HL-60/S4 treated with phorbol 12-myristate 13-acetate at 8.2 ng/mL for 4 days and 3 days (cell line): ENCODE results near the gene SELENOF.

Experiments
- in situ Hi-C: fragments of 300-500 bp; cut with MboI; formaldehyde crosslinking; loops from 2 replicates; pipeline ENCODE4 v1.15.0; 2022; ENCODE audit warnings: low sequenced_read_pairs

The SELENOF gene

DNA sequence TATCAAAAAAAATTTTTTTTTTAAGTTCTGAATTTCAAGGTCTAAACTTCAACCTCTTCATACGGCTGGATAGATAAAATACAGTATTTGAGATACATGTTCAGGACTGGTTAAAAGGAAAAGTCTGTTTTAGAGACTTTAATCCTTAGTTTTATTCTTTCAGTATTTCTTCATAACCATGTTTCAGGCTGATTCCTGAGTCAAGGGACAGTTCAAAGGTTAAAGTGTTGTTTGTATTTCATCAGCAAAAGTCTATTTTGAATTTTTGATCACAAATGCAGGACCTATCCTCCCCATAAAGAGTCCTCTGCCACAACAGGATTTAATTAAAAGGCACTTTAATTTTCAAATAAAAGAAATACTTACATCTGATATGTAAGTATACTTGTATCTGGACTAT lies 53.5 kb downstream of the SELENOF start:
- in situ Hi-C loops = no loop called here

GRCh38 chr1:86860020-86860419 lies 53.9 kb downstream of the SELENOF start:
- in situ Hi-C loops = no loop called here

DNA sequence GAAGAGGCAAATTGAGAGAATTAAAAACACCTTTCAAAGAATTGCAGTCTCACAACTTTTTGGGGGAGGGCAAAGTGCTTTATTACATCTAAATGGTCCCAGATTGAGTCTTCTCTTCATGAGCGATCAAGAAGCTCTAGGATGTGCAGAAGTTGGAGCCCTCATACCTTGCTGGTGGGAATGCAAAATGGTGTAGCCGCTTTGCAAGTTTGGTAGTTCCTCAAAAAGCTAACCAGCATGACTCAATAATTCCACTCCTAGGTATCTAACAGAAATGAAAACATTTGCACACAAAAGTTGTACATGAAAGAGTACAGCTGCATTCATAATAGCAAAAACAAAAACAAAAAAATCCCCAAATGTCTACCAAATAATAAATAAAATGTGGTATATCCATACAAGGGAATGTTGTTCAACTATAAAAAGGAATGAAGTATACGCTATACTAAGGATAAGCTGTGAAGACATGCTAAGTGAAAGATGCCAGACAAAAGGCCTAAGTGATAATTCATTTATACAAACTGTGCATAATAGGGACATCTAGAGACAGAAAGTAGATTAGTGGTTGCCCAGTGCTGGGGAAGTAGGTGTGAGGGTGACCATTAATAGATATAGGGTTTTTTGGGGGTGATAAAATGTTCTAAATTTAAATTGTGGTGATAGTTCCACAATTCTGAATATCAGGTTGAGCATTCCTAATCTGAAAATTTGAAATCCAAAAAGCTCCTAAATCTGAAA lies 55.2 kb downstream of the SELENOF start:
- in situ Hi-C loops = no loop called here

GRCh38 chr1:86856196-86856595 lies 57.7 kb downstream of the SELENOF start:
- in situ Hi-C loops = no loop called here

DNA sequence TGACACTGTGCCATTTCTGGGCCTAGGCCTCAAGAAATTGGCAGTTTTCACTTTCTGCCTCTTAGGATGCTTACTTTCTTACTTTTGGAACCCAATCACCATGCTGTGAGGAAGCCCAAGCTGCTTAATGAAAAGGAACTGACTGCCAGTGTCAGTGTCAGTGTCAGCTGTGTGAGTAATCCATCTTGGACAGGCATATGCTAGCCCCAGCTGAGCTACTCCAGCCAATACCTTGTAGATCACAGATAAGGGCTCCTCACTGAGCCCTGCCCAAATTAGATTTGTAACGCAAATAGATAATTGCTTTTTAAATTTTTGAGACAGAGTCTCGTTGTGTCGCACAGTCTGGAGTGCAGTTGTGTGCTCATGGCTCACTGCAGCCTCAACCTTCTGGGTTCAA lies 59.6 kb downstream of the SELENOF start:
- in situ Hi-C loops = no loop called here

GRCh38 chr1:86852782-86853408 lies 61.0 kb downstream of the SELENOF start:
- in situ Hi-C loops = no loop called here

DNA sequence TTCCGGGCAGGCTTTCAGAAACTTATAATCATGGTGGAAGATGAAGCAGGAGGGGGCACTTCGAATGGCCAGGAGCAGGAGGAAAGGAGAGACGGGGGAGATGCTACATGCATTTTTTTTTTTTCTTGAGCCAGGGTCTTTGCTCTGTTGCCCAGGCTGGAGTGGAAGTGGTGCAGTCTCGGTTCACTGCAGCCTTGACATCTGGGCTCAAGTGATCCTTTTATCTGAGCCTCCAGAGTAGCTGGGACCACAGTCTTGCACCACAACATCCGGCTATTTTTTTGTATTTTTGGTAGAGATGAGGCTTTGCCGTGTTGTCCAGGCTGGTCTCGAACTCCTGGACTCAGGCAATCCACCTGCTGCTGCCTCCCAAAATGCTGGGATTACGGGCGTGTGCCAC lies 61.6 kb downstream of the SELENOF start:
- in situ Hi-C loops = no loop called here

- in situ Hi-C loops = no loop called here
Observed at GRCh38 chr1:86849756-86850155, 64.2 kb downstream of the SELENOF start.

DNA sequence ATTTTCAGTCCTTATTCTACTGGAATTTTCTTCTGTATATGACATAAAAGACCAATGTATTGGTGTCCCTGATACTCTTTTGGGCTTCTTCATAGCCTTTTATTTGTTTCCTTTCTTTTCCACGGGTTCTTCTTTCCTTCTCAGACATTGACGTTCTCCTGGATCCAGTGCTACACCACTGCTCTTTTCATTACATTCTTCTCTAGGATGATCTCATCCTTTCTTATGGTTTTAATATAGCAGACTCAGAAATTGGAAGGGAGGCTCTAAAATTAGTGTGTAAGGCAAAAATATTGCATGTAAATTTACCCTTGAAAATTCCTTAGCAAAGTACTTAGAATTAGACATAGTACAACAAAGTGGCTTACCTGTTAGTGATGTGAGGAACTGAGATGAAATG lies 65.3 kb downstream of the SELENOF start:
- in situ Hi-C loops = no loop called here

- in situ Hi-C loops = no loop called here
Observed at GRCh38 chr1:86846164-86846647, 67.7 kb downstream of the SELENOF start.

GRCh38 chr1:86845514-86845913 lies 68.4 kb downstream of the SELENOF start:
- in situ Hi-C loops = no loop called here

- in situ Hi-C loops = no loop called here
Observed at GRCh38 chr1:86841116-86841515, 72.8 kb downstream of the SELENOF start.

GRCh38 chr1:86833461-86834215 lies 80.3 kb downstream of the SELENOF start:
- in situ Hi-C loops = no loop called here

DNA sequence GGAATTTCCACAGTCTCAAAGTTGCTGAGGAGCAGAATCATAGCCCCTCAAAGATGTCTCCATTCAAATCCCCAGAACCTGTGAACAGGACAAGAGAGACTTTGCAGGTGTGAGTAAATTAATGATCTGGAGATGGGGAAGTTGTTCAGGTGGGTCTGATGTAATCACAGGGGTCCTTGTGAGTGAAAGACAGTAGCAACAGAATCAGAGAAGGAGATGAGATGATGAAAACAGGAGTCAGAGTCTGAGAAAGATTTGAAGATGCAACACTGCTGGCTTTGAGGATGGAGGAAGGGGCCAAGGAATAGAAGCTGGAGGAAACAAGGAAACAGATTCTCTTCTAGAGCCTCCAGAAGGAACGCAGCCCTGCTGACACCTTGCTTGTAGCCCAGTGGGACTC lies 81.5 kb downstream of the SELENOF start:
- in situ Hi-C loops = no loop called here

- in situ Hi-C loops = no loop called here
Observed at GRCh38 chr1:86829321-86829720, 84.6 kb downstream of the SELENOF start.

- in situ Hi-C loops = no loop called here
Observed at GRCh38 chr1:86828024-86828423, 85.9 kb downstream of the SELENOF start.

DNA sequence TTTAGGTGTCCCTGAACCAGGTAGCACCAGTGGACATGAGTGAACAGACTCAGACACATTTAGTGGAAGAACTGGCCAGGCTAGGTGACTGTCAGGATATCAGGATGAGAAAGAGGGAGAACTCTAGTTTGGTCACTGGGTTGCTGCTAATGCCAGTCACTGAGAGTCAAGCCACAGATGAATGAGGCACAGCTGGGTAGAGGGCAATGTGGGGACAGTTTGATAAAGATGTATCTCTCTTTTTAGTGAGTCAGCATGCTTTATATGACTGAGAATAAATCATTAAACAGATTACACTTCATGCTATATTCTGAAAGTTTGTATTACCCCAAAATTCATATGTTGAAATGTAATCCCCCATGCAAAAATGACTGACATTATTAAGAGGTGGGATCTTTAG lies 87.1 kb downstream of the SELENOF start:
- in situ Hi-C loops = no loop called here

- in situ Hi-C loops = no loop called here
Observed at GRCh38 chr1:86825319-86825718, 88.6 kb downstream of the SELENOF start.

- in situ Hi-C loops = no loop called here
Observed at GRCh38 chr1:86823821-86824500, 90.0 kb downstream of the SELENOF start.

GRCh38 chr1:86823386-86823785 lies 90.5 kb downstream of the SELENOF start:
- in situ Hi-C loops = no loop called here

DNA sequence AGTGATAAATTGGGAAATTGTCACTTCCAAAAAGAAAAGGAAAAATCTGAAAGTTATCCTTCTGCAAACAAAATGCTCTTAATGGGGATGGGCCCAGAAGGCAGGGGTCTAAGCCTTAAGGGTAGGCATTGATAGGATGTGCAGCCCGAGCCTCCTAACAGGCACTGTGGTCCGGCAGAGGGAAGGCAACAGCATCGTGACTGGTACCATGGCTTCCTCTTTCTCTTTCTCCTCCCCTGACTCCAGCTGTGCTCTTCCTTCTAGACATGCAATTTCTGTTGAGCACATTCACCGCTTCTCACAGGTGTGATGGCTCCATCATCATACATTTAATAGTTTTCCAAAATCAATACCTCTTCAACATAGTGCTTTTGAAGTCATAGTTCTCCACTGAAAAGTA lies 91.5 kb downstream of the SELENOF start:
- in situ Hi-C loops = no loop called here
